DND-41 (cell line): ENCODE measurements around the gene TRPM3.

ENCODE experiments used
- EZH2 ChIP-seq: IDR thresholded peaks from 3 replicates; pipeline ENCODE4 v1.6.1; 2012; ENCODE audit warnings: borderline replicate concordance, low read depth, mild to moderate bottlenecking, moderate library complexity, low read length, inconsistent platforms; ENCODE audit not compliant: severe bottlenecking
- TF ChIP-seq, protein P1 (sequence below): IDR thresholded peaks from 2 replicates; pipeline ENCODE4 v1.5.1; 2012; ENCODE audit warnings: borderline replicate concordance, low read length, moderate library complexity, mild to moderate bottlenecking; ENCODE audit not compliant: poor library complexity, severe bottlenecking; ENCODE audit errors: extremely low read depth

DNA sequence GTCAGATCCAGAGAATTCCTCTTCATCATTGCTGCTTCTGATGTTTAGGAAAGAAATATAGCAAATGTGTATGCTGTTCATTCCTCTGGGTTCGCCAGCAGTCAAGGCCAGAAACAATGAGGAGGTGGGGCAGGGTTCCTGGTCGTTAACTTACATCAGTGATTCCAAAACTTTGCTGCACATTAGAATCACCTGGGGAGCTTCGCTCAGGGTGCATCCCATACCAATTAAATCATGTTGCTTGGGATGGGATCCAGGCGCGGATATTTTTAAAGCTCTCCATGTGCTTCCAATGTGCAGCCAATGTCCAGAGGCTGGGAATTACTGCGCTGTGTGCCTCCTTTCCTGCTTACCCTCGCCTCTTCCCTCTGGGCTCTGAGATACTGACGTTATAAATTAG, 479.1 kb downstream of the TRPM3 start:
- TF ChIP-seq, protein P1, sequence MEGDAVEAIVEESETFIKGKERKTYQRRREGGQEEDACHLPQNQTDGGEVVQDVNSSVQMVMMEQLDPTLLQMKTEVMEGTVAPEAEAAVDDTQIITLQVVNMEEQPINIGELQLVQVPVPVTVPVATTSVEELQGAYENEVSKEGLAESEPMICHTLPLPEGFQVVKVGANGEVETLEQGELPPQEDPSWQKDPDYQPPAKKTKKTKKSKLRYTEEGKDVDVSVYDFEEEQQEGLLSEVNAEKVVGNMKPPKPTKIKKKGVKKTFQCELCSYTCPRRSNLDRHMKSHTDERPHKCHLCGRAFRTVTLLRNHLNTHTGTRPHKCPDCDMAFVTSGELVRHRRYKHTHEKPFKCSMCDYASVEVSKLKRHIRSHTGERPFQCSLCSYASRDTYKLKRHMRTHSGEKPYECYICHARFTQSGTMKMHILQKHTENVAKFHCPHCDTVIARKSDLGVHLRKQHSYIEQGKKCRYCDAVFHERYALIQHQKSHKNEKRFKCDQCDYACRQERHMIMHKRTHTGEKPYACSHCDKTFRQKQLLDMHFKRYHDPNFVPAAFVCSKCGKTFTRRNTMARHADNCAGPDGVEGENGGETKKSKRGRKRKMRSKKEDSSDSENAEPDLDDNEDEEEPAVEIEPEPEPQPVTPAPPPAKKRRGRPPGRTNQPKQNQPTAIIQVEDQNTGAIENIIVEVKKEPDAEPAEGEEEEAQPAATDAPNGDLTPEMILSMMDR, result no peak
- TF ChIP-seq EZH2, result no peak
